Smooth muscle cell (in vitro differentiated cells): ENCODE data around the gene SERPINF2. TPM values are rescaled to one million over a fixed set of nuclear protein-coding genes. Genes with fewer than 3 reads are reported as not detected.

ENCODE experiments used
- DNase-seq: peaks from one replicate; lab custom pipeline; 2025; ENCODE audit not compliant: unreplicated experiment; lab: John Stamatoyannopoulos, UW
- H2AFZ ChIP-seq: fragments of 200-600 bp; sonication (generic); 2 replicates; pipeline ENCODE4 v1.6.0; 2016; ENCODE audit warnings: antibody characterized with exemption, low read depth, mild to moderate bottlenecking
- H3F3A ChIP-seq: fragments of 200-600 bp; sonication (generic); 2 replicates; pipeline ENCODE4 v1.6.0; 2017; ENCODE audit warnings: antibody characterized with exemption, low read depth
- H3K27ac ChIP-seq: fragments of 200-600 bp; sonication (generic); 2 replicates; pipeline ENCODE4 v1.5.1; 2016; ENCODE audit warnings: low read depth, mild to moderate bottlenecking
- H3K27me3 ChIP-seq: fragments of 200-600 bp; sonication (generic); 2 replicates; pipeline ENCODE4 v1.6.1; 2016; ENCODE audit warnings: low read depth, mild to moderate bottlenecking
- H3K36me3 ChIP-seq: fragments of 200-600 bp; sonication (generic); 2 replicates; pipeline ENCODE4 v1.5.1; 2016; ENCODE audit warnings: low read depth
- H3K4me1 ChIP-seq: fragments of 200-600 bp; sonication (generic); 2 replicates; pipeline ENCODE4 v1.5.1; 2016; ENCODE audit warnings: low read depth
- H3K4me2 ChIP-seq: fragments of 200-600 bp; sonication (generic); 2 replicates; pipeline ENCODE4 v1.6.0; 2016; ENCODE audit warnings: mild to moderate bottlenecking
- H3K4me3 ChIP-seq: fragments of 200-600 bp; sonication (generic); 2 replicates; pipeline ENCODE4 v1.5.1; 2016; ENCODE audit warnings: mild to moderate bottlenecking
- H3K79me2 ChIP-seq: fragments of 200-600 bp; sonication (generic); 2 replicates; pipeline ENCODE4 v1.6.0; 2016; ENCODE audit warnings: low read depth, mild to moderate bottlenecking
- H3K9ac ChIP-seq: fragments of 200-600 bp; sonication (generic); 2 replicates; pipeline ENCODE4 v1.6.0; 2016; ENCODE audit warnings: low read depth
- H3K9me3 ChIP-seq: fragments of 200-600 bp; sonication (generic); replicated peaks from 2 replicates; pipeline ENCODE4 v1.5.1; 2016; ENCODE audit warnings: low read depth
- H4K20me1 ChIP-seq: fragments of 200-600 bp; sonication (generic); 2 replicates; pipeline ENCODE4 v1.6.0; 2016; ENCODE audit warnings: low read depth
- WGBS: methylation state at CpG from one replicate; pipeline ENCODE4 v1.1.7; 2016; ENCODE audit warnings: low lambda C conversion rate; 5-methylcytosine and 5-hydroxymethylcytosine counted together
- polyA plus RNA-seq: library from polyadenylated mRNA; unstranded; fragments of >200 nt; fragmentation: Nextera tagmentation; extraction: Ambion mirVana; gene quantifications from 2 replicates; pipeline ENCODE4 v1.2.1, GENCODE V29; 2016
- total RNA-seq: library from RNA; depleted of rRNA; stranded (reverse); fragments of >200 nt; gene quantifications from 2 replicates; pipeline ENCODE4 v1.2.3, GENCODE V29; 2014
- TF ChIP-seq, protein P1 (sequence below): fragments of 200-600 bp; sonication (generic); IDR thresholded peaks from 2 replicates; pipeline ENCODE4 v1.5.1; 2017; ENCODE audit warnings: borderline replicate concordance, mild to moderate bottlenecking, antibody characterized with exemption; ENCODE audit not compliant: insufficient read depth, poor library complexity, severe bottlenecking

SERPINF2 gene
- total and polyA plus RNA-seq, 2 experiments from 2014 or later: 0.18 to 0.22 TPM

DNA sequence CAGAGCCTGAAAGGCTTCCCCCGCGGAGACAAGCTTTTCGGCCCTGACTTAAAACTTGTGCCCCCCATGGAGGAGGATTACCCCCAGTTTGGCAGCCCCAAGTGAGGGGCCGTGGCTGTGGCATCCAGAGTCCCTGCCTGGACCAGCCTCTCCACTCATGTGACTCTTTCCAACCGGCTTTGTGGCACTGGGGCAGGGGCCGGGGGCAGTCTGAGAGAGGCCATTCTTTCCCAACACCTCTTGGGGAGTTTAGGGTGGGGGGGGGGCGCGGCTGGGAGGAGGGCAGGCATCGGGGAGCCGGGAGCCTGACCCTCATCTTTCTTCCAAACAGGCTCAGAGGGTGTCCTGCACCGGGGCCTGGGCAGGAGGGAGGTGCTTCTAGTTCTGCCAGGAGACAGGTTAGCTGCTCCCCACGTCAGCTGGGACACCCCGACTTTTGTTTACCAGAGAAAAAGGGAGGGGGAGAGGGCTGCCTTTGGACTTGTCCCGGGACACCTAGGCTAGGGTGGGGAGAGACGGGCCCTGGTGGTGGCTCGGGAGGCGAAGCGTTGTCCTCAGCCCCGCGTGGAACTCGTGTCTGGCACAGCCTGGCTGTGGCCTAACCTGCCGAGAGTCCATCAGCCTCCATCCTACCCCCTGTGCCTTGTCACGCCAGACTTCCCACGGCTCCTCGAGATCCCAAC lies 11.9 kb downstream of the SERPINF2 start:
- Histone ChIP-seq H3K36me3 (no peaks in the 10 kb centered on the region), H3K9me3 (no peaks in the 10 kb centered on the region), H3K79me2 (no peaks in the 10 kb centered on the region), H3K27me3 (no peaks in the 10 kb centered on the region), H3K4me2 (no peak overlapping the region), H4K20me1 (no peaks in the 10 kb centered on the region), H3K27ac (no peak overlapping the region), H2AFZ (no peak overlapping the region), H3K9ac (no peak overlapping the region), H3F3A (no peaks in the 10 kb centered on the region), H3K4me1 (peaks cover 9% of the 10 kb centered on the region), H3K4me3 (no peak overlapping the region)
- WGBS: 88% methylated on average over 24 of the region's 25 CpGs
- DNase-seq: no peak
- TF ChIP-seq, protein P1, sequence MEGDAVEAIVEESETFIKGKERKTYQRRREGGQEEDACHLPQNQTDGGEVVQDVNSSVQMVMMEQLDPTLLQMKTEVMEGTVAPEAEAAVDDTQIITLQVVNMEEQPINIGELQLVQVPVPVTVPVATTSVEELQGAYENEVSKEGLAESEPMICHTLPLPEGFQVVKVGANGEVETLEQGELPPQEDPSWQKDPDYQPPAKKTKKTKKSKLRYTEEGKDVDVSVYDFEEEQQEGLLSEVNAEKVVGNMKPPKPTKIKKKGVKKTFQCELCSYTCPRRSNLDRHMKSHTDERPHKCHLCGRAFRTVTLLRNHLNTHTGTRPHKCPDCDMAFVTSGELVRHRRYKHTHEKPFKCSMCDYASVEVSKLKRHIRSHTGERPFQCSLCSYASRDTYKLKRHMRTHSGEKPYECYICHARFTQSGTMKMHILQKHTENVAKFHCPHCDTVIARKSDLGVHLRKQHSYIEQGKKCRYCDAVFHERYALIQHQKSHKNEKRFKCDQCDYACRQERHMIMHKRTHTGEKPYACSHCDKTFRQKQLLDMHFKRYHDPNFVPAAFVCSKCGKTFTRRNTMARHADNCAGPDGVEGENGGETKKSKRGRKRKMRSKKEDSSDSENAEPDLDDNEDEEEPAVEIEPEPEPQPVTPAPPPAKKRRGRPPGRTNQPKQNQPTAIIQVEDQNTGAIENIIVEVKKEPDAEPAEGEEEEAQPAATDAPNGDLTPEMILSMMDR: no peak

GRCh38 chr17:1755252-1755826 lies 12.7 kb downstream of the SERPINF2 start:
- Histone ChIP-seq H3K27me3 (no peaks in the 10 kb centered on the region), H3F3A (no peaks in the 10 kb centered on the region), H3K27ac (no peak overlapping the region), H3K9ac (no peak overlapping the region), H4K20me1 (no peaks in the 10 kb centered on the region), H3K79me2 (no peaks in the 10 kb centered on the region), H2AFZ (no peak overlapping the region), H3K4me1 (peaks cover 9% of the 10 kb centered on the region), H3K4me2 (no peak overlapping the region), H3K9me3 (no peaks in the 10 kb centered on the region), H3K36me3 (no peaks in the 10 kb centered on the region), H3K4me3 (no peak overlapping the region)
- DNase-seq: no peak
- TF ChIP-seq, protein P1: no peak
- WGBS: 94% methylated on average over 16 of the region's 20 CpGs

- no peaks in the 10 kb centered on the region for H3K27me3 ChIP-seq
- H3K27ac ChIP-seq: no peak overlapping the region
- no peak overlapping the region for H3K4me2 ChIP-seq
- H3K4me3 ChIP-seq: no peak overlapping the region
- peaks cover 9% of the 10 kb centered on the region for H3K4me1 ChIP-seq
- H4K20me1 ChIP-seq: no peaks in the 10 kb centered on the region
- no peaks in the 10 kb centered on the region for H3F3A ChIP-seq
- TF ChIP-seq, protein P1: no peak
- WGBS: 62% methylated on average over 17 of the region's 17 CpGs
- no peaks in the 10 kb centered on the region for H3K36me3 ChIP-seq
- DNase-seq: no peak
- H3K9me3 ChIP-seq: no peaks in the 10 kb centered on the region
- no peak overlapping the region for H3K9ac ChIP-seq
- H3K79me2 ChIP-seq: no peaks in the 10 kb centered on the region
- H2AFZ ChIP-seq: no peak overlapping the region
Observed at GRCh38 chr17:1755827-1756262, 13.2 kb downstream of the SERPINF2 start.
